DND-41 (cell line): ENCODE results near the gene RBPJ.

Experiments
- ATAC-seq: fragments of 200-7000 bp; cut with Tn5 transposase; 3 replicates; pipeline ENCODE4 v1.9.1; 2021; ENCODE audit warnings: low read depth; ENCODE audit not compliant: insufficient read depth
- DNase-seq: peaks from one replicate; pipeline ENCODE4 v3.0.0-alpha.2; 2020
- H2AFZ ChIP-seq: 2 replicates; pipeline ENCODE4 v1.6.0; 2012; ENCODE audit warnings: low read depth, low read length
- H3K27ac ChIP-seq: 2 replicates; pipeline ENCODE4 v1.5.1; 2012; ENCODE audit warnings: low read length, inconsistent platforms
- H3K27me3 ChIP-seq: fragments of 200-600 bp; sonication (generic); 2 replicates; pipeline ENCODE4 v1.6.0; 2012; ENCODE audit warnings: low read length, mild to moderate bottlenecking, inconsistent platforms; ENCODE audit not compliant: insufficient read depth, poor library complexity
- H3K36me3 ChIP-seq: 2 replicates; pipeline ENCODE4 v1.5.1; 2012; ENCODE audit warnings: low read length, inconsistent platforms; ENCODE audit not compliant: insufficient read depth
- H3K4me1 ChIP-seq: 2 replicates; pipeline ENCODE4 v1.5.1; 2012; ENCODE audit warnings: mild to moderate bottlenecking, low read length; ENCODE audit not compliant: insufficient read depth
- H3K4me2 ChIP-seq: 2 replicates; pipeline ENCODE4 v1.6.0; 2012; ENCODE audit warnings: mild to moderate bottlenecking, moderate library complexity, low read length, inconsistent platforms; ENCODE audit not compliant: insufficient read depth
- H3K4me3 ChIP-seq, 2 experiments: fragments of 200-600 bp in 1 of 2; shearing (Covaris generic) in 1 of 2; 2 replicates each; pipeline ENCODE4 v1.5.1; 2012 to 2016; ENCODE audit warnings: inconsistent platforms in 2 of 2, low read length in 2 of 2, mild to moderate bottlenecking in 2 of 2, low read depth in 1 of 2, moderate library complexity in 1 of 2
- H3K79me2 ChIP-seq: 2 replicates; pipeline ENCODE4 v1.6.0; 2012; ENCODE audit warnings: low read length, inconsistent platforms; ENCODE audit not compliant: insufficient read depth
- H3K9ac ChIP-seq: 2 replicates; pipeline ENCODE4 v1.6.0; 2012; ENCODE audit warnings: low read depth, mild to moderate bottlenecking, inconsistent platforms, low read length, moderate library complexity
- H3K9me3 ChIP-seq: 2 replicates; pipeline ENCODE4 v1.5.1; 2012; ENCODE audit warnings: low read length, moderate library complexity, mild to moderate bottlenecking, inconsistent platforms; ENCODE audit not compliant: insufficient read depth, severe bottlenecking
- H4K20me1 ChIP-seq: 2 replicates; pipeline ENCODE4 v1.6.0; 2012; ENCODE audit warnings: low read length; ENCODE audit not compliant: insufficient read depth
- EZH2 ChIP-seq: IDR thresholded peaks from 3 replicates; pipeline ENCODE4 v1.6.1; 2012; ENCODE audit warnings: borderline replicate concordance, low read depth, mild to moderate bottlenecking, moderate library complexity, low read length, inconsistent platforms; ENCODE audit not compliant: severe bottlenecking
- TF ChIP-seq, protein P1 (sequence below): IDR thresholded peaks from 2 replicates; pipeline ENCODE4 v1.5.1; 2012; ENCODE audit warnings: borderline replicate concordance, low read length, moderate library complexity, mild to moderate bottlenecking; ENCODE audit not compliant: poor library complexity, severe bottlenecking; ENCODE audit errors: extremely low read depth

The RBPJ gene

DNA sequence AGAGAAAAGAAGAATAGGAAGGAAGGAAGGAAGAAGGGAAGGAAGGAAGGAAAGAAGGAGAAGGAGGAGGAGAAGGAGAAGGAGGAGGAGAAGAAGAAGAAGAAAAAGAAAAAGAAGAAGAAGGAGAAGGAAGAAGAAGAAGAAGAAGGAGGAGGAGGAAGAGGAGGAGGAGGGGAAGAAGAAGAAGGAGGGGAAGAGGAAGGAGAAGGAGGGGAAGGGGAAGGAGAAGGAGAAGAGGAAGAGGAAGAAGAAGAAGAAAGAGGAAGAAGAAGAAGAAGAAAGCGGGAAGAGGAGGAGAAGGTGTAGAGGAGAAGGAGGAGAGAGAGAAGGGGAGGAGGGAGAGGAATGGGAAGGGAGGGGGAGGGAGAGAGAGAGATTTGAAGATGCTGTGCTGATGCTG is 146.9 kb downstream of the RBPJ start:
- H2AFZ ChIP-seq = no peak overlapping the region
- H3K4me1 ChIP-seq = no peaks in the 10 kb centered on the region
- no peaks in the 10 kb centered on the region for H3K36me3 ChIP-seq
- H3K9me3 ChIP-seq = no peaks in the 10 kb centered on the region
- H4K20me1 ChIP-seq = no peaks in the 10 kb centered on the region
- H3K4me3 ChIP-seq = no peak overlapping the region
- H3K27ac ChIP-seq = no peak overlapping the region
- TF ChIP-seq EZH2 = no peak
- TF ChIP-seq, protein P1, sequence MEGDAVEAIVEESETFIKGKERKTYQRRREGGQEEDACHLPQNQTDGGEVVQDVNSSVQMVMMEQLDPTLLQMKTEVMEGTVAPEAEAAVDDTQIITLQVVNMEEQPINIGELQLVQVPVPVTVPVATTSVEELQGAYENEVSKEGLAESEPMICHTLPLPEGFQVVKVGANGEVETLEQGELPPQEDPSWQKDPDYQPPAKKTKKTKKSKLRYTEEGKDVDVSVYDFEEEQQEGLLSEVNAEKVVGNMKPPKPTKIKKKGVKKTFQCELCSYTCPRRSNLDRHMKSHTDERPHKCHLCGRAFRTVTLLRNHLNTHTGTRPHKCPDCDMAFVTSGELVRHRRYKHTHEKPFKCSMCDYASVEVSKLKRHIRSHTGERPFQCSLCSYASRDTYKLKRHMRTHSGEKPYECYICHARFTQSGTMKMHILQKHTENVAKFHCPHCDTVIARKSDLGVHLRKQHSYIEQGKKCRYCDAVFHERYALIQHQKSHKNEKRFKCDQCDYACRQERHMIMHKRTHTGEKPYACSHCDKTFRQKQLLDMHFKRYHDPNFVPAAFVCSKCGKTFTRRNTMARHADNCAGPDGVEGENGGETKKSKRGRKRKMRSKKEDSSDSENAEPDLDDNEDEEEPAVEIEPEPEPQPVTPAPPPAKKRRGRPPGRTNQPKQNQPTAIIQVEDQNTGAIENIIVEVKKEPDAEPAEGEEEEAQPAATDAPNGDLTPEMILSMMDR = no peak
- no peak for DNase-seq
- H3K79me2 ChIP-seq = no peaks in the 10 kb centered on the region
- H3K9ac ChIP-seq = no peak overlapping the region
- ATAC-seq = no peak
- no peaks in the 10 kb centered on the region for H3K27me3 ChIP-seq
- H3K4me2 ChIP-seq = no peak overlapping the region

DNA sequence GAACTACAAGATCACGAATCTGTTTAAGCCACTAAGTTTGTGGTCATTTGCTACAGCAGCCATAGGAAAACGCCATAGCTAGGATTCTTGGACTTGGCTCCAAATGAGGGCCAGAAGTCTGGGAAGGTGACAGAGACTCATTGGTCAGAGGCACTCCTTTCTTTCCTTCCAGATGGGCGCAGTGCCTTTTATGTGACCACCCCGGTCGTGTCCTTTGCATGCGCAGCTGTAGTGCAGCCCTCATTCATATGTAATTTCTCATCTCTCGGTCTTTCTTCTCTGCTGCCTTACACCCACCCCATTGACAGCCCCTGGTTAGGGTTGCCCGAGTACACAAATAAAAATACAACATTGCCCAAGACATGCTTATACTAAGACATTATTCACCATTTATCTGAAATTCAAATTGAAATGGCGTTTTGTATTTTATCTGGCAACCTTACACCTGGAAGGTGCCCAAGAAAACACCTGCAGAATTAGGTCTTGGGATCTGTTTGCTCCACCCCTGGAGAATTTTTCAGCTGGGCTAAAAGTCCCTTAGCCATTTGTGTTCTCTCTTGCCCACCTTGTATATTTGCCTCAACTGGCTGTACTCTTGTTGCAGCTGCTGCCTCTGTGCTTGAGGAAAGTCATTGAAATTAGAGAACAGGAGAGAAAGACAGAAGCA is 147.6 kb downstream of the RBPJ start:
- ATAC-seq = no peak
- no peak overlapping the region for H3K4me2 ChIP-seq
- H3K4me1 ChIP-seq = no peaks in the 10 kb centered on the region

DNA sequence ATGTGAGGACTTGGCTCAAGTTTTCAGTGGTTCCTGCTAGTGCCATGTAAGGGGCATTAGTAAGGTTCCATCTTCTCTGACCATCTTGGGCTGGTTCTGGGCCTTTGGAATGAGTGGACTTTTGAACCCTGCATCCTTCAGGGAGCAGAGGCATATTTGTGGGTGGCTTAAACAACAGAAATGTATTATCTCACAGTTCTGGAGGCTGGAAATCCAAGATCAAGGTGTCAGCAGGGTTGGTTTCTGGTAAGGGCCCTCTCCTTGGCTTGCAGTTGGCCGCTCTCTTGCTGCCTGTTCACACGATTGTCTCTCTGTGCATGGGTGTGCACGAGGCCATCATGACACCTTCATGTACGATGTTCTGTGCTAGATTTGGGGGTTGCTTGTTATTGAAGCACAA is 148.2 kb downstream of the RBPJ start:
- TF ChIP-seq, protein P1 = no peak
- no peak for TF ChIP-seq EZH2
- H3K36me3 ChIP-seq = no peaks in the 10 kb centered on the region
- no peaks in the 10 kb centered on the region for H3K27me3 ChIP-seq
- H3K9me3 ChIP-seq = no peaks in the 10 kb centered on the region
- no peak overlapping the region for H3K9ac ChIP-seq
- H3K79me2 ChIP-seq = no peaks in the 10 kb centered on the region
- H3K4me2 ChIP-seq = no peak overlapping the region
- ATAC-seq (no peak), DNase-seq (no peak)
- H4K20me1 ChIP-seq = no peaks in the 10 kb centered on the region
- no peak overlapping the region for H2AFZ ChIP-seq
- H3K4me3 ChIP-seq = no peak overlapping the region
- H3K4me1 ChIP-seq = no peaks in the 10 kb centered on the region
- no peak overlapping the region for H3K27ac ChIP-seq

More for the DNA sequence above, 147.6 kb downstream of the RBPJ start:
- H3K4me3 ChIP-seq = no peak overlapping the region
- no peak overlapping the region for H3K27ac ChIP-seq
- no peaks in the 10 kb centered on the region for H3K36me3 ChIP-seq
- no peak for DNase-seq
- H2AFZ ChIP-seq = no peak overlapping the region
- H3K9me3 ChIP-seq = no peaks in the 10 kb centered on the region
- H3K27me3 ChIP-seq = no peaks in the 10 kb centered on the region
- H4K20me1 ChIP-seq = no peaks in the 10 kb centered on the region
- TF ChIP-seq, protein P1 = no peak
- no peak for TF ChIP-seq EZH2
- no peak overlapping the region for H3K9ac ChIP-seq
- H3K79me2 ChIP-seq = no peaks in the 10 kb centered on the region
